C4-2B (cell line): ENCODE measurements around the gene CHTOP.

ENCODE experiments used
- ZFX ChIP-seq: fragments of 450-650 bp; IDR thresholded peaks from 2 replicates; pipeline ENCODE4 v1.6.1; 2017
- TF ChIP-seq, protein P1 (sequence below): fragments of 450-650 bp; conservative IDR thresholded peaks from 2 replicates; pipeline ENCODE4 v1.5.1; 2017; ENCODE audit warnings: mild to moderate bottlenecking

DNA sequence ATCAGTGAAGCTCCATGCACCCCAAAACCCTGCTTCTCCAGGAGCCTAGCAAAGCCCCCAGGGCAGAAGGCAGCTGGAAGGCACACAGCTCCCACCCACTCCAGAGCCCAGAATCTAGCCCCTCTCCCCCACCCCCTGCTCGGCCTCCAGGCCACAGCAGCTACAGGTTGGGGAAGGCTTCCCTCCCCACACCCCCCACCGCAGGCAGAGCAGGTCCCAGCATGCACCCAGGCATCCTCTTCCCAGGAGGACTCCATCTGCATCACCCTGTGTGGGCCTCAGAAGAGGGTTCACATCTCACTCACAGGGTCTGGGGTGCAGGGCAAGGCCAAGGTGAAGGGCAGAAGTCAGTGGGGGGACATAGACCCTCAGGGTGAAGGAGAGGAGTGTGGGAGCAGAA, 18.5 kb upstream of the CHTOP start:
- TF ChIP-seq, protein P1, sequence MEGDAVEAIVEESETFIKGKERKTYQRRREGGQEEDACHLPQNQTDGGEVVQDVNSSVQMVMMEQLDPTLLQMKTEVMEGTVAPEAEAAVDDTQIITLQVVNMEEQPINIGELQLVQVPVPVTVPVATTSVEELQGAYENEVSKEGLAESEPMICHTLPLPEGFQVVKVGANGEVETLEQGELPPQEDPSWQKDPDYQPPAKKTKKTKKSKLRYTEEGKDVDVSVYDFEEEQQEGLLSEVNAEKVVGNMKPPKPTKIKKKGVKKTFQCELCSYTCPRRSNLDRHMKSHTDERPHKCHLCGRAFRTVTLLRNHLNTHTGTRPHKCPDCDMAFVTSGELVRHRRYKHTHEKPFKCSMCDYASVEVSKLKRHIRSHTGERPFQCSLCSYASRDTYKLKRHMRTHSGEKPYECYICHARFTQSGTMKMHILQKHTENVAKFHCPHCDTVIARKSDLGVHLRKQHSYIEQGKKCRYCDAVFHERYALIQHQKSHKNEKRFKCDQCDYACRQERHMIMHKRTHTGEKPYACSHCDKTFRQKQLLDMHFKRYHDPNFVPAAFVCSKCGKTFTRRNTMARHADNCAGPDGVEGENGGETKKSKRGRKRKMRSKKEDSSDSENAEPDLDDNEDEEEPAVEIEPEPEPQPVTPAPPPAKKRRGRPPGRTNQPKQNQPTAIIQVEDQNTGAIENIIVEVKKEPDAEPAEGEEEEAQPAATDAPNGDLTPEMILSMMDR: no peak
- TF ChIP-seq ZFX: no peak
